ENCODE data around the gene CUEDC2.

CUEDC2 gene

DNA sequence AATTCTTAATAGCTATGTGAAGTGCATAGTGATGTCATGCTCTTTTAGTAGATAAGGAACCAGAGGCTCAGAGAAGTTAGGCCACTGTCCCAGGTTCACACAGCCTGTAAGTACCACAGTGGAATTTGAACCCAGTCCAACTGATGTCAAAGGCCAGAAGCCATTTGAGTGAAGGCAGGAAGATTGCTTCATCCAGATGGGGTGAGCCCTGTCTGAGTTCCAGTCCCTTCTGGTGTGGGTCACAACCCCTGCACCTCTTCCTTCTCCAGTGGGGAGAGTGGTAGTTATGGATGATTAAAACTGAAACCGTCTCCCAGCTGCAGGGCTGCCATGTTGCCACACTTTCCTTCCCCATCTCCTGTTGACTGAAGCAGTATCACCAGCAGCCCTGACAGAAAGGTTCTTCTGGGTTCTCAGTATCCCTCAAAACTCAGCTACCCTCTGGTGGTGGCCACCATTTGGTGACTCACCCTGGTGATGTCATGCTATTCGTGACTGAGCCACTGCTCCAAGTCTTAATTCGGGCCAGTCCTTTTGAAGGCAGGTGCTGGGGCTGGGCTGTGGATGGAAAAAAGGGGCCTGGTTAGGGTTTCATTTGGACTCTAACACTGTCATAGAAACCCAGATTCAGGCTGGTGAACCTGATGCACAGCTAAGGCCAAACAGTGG lies 20.4 kb upstream of the CUEDC2 start:
- Histone ChIP-seq H3K4me1 (ENCODE audit: control insufficient read depth in 1 of 2, insufficient read depth in 2 of 2, low read length in 2 of 2) (peaks cover 4 to 9% of the 10 kb centered on the region in 2 donors), H3K9me3 (ENCODE audit: control insufficient read depth in 1 of 2, low read length in 2 of 2) (no peaks in the 10 kb centered on the region), H3K36me3 (ENCODE audit: control insufficient read depth in 1 of 2, insufficient read depth in 2 of 2, low read length in 2 of 2) (no peaks in the 10 kb centered on the region), H3K27me3 (ENCODE audit: low read depth, low read length) (no peaks in the 10 kb centered on the region), H3K4me3 (ENCODE audit: low read depth in 1 of 2, low read length in 2 of 2) (no peak overlapping the region), H3K27ac (ENCODE audit: low read length) (no peak overlapping the region)

DNA sequence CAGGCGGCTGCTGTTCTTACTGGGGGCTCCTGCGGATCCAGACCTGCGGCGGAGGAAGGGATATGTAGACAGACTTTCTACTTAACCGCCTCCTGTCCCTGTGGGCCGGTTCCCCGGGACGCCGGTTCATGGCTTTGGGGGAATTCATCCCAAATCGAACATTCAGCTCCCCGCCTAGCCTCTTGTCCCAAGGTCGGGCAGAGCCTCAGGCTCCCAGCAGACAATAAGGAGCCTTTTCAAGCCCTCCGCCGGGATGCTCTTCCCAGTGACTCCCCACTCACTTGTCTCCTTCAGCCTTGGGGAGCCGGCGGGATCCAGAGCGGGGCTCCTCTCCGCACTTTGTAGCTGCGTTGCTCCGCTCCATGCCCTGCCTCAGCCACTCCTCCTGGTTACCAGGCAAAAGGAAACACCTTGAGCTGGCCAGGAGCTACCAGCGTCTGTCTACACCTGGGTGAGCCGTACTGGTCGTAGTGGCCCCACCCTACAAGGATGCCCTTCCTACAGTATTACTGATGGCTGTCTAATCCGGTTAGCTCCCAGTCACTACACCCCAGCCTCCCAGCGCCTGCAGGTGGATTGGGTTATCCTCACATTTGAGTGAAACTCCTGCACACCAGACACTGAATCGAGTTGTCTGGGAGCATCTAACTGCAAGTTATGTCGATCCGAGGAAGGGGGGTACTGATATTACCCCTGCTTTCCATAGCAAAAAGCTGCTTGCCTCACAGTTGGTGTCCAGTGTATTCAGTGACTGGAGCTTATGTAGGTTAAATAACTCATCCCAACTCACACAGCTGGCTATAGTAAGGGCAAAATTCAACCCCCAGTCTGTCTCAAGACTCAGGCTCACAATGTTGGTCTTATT lies 19.0 kb upstream of the CUEDC2 start, which contains the start of gene C10orf95:
Gene C10orf95 (minus strand): TSS at position 439 of the 865 bp plus-strand sequence. CDS start 450 bp downstream, outside the sequence.
- Histone ChIP-seq H3K36me3 (ENCODE audit: control insufficient read depth in 1 of 2, insufficient read depth in 2 of 2, low read length in 2 of 2) (no peaks in the 10 kb centered on the region), H3K4me3 (ENCODE audit: low read depth in 1 of 2, low read length in 2 of 2) (peak within 1 kb of the TSS; percentile 82 to 89), H3K9me3 (ENCODE audit: control insufficient read depth in 1 of 2, low read length in 2 of 2) (no peaks in the 10 kb centered on the region), H3K4me1 (ENCODE audit: control insufficient read depth in 1 of 2, insufficient read depth in 2 of 2, low read length in 2 of 2) (peaks cover 4 to 9% of the 10 kb centered on the region in 2 donors), H3K27me3 (ENCODE audit: low read depth, low read length) (no peaks in the 10 kb centered on the region), H3K27ac (ENCODE audit: low read length) (peak within 1 kb of the TSS; percentile 60)

DNA sequence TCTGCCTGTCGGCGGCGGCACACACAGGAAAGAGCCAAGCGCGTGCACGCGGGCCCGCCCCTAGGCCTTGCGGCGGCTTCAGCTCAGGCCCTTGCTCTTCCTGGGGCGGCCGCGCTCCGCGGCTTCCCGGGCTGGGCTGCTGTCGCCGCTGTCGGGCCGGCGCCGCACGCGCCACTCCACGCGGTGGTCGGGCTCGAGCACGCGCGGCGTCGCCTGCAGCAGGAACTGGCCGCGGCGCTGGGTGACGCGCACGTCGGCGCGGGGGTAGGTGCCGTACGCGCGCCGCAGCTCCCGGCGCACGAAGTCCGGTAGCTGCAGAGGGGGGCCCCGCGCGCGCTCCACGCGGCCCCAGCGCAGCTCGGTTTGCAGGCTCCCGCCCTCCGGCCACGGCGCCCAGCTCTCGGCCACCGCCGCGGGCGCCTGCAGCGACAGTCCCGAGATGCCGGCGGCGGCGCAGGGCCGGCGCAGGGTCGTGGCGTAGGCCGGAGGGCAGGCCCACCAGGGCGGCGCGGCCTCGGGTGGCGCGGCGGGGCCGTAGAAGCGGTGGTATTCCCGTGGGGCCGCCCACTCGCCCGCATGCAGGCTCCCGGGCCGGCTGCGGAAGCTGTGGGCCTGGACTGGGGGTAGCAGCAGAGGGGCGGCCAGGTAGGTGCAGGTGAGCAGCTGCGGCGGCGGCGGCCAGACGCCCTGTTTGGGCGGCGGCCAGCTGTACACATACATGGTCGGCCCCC lies 18.2 kb upstream of the CUEDC2 start:
- Histone ChIP-seq H3K4me3 (ENCODE audit: low read depth in 1 of 2, low read length in 2 of 2) (peak overlapping the region; percentile 82 to 89), H3K27me3 (ENCODE audit: low read depth, low read length) (no peaks in the 10 kb centered on the region), H3K9me3 (ENCODE audit: control insufficient read depth in 1 of 2, low read length in 2 of 2) (no peaks in the 10 kb centered on the region), H3K36me3 (ENCODE audit: control insufficient read depth in 1 of 2, insufficient read depth in 2 of 2, low read length in 2 of 2) (no peaks in the 10 kb centered on the region), H3K4me1 (ENCODE audit: control insufficient read depth in 1 of 2, insufficient read depth in 2 of 2, low read length in 2 of 2) (peaks cover 4 to 9% of the 10 kb centered on the region in 2 donors), H3K27ac (ENCODE audit: low read length) (peak overlapping the region; percentile 60)

DNA sequence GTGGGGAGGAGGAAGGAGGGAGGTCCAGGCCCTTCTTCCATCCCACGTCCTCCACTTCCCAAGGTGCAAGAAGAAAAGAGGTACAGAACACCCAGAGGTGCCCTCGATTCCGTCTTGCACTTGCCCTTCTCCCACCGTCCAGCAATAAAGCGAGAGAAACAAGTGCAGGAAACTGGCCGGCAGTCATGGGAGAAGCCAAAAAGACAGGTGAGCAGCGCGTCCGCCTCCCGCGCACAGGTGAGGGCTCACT lies 17.7 kb upstream of the CUEDC2 start:
- no peaks in the 10 kb centered on the region for H3K9me3 ChIP-seq (ENCODE audit: control insufficient read depth in 1 of 2, low read length in 2 of 2)
- H3K36me3 ChIP-seq (ENCODE audit: control insufficient read depth in 1 of 2, insufficient read depth in 2 of 2, low read length in 2 of 2), result no peaks in the 10 kb centered on the region
- no peaks in the 10 kb centered on the region for H3K27me3 ChIP-seq (ENCODE audit: low read depth, low read length)
- H3K27ac ChIP-seq (ENCODE audit: low read length), result peak overlapping the region; percentile 39
- peak overlapping the region; percentile 82 to 89 for H3K4me3 ChIP-seq (ENCODE audit: low read depth in 1 of 2, low read length in 2 of 2)
- peaks cover 4 to 9% of the 10 kb centered on the region in 2 donors for H3K4me1 ChIP-seq (ENCODE audit: control insufficient read depth in 1 of 2, insufficient read depth in 2 of 2, low read length in 2 of 2)

DNA sequence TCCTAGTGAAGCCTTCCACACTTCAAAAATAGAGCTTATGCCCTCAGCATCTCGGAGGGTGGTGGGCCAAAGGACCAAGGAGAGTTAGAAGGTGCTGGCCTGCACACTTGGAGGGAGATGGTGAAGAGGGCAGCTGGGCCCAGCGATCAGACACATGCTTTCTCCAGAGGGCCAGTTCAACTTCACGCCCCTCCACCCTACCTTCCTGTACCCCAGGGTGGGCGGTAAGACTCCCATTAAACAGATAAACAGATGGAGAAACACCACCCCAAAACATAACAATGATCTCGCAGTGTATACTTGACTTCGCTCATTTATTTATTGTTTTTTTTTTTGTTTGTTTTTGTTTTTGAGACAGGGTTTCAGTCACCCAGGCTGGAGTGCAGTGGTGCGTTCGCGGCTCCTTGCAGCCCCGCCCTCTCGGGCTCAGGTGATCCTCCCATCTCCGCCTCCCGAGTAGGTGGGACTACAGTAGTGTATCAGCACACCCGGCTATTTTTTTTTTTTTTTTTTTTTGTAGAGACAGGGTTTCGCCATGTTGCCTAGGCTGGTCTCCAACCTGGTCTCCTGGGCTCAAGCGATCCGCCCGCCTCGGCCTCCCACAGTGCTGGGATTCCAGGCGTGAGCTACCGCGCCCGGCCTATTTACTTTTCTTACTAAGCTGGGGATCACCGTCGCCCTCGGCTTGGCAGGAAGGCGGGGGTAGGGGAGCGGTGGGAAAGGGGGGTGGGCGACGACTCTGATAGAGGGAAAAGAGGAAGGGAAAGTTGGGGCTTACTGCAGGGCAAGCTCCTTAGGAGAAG lies 17.1 kb upstream of the CUEDC2 start:
- Histone ChIP-seq H3K9me3 (ENCODE audit: control insufficient read depth in 1 of 2, low read length in 2 of 2) (no peaks in the 10 kb centered on the region), H3K27ac (ENCODE audit: low read length) (peak overlapping the region; percentile 39), H3K27me3 (ENCODE audit: low read depth, low read length) (no peaks in the 10 kb centered on the region), H3K4me1 (ENCODE audit: control insufficient read depth in 1 of 2, insufficient read depth in 2 of 2, low read length in 2 of 2) (peaks cover 4 to 9% of the 10 kb centered on the region in 2 donors), H3K36me3 (ENCODE audit: control insufficient read depth in 1 of 2, insufficient read depth in 2 of 2, low read length in 2 of 2) (no peaks in the 10 kb centered on the region), H3K4me3 (ENCODE audit: low read depth in 1 of 2, low read length in 2 of 2) (peak overlapping the region; percentile 82 to 89)

GRCh38 chr10:102444851-102445250 lies 12.5 kb upstream of the CUEDC2 start:
- H3K4me1 ChIP-seq (ENCODE audit: control insufficient read depth in 1 of 2, insufficient read depth in 2 of 2, low read length in 2 of 2), result no peaks in the 10 kb centered on the region
- H3K27ac ChIP-seq (ENCODE audit: low read length), result no peak overlapping the region
- no peaks in the 10 kb centered on the region for H3K36me3 ChIP-seq (ENCODE audit: control insufficient read depth in 1 of 2, insufficient read depth in 2 of 2, low read length in 2 of 2)
- no peaks in the 10 kb centered on the region for H3K9me3 ChIP-seq (ENCODE audit: control insufficient read depth in 1 of 2, low read length in 2 of 2)
- H3K27me3 ChIP-seq (ENCODE audit: low read depth, low read length), result no peaks in the 10 kb centered on the region
- no peak overlapping the region for H3K4me3 ChIP-seq (ENCODE audit: low read depth in 1 of 2, low read length in 2 of 2)

GRCh38 chr10:102438374-102438773 lies 6.0 kb upstream of the CUEDC2 start:
- Histone ChIP-seq H3K4me3 (ENCODE audit: low read depth in 1 of 2, low read length in 2 of 2) (no peak overlapping the region), H3K27me3 (ENCODE audit: low read depth, low read length) (no peaks in the 10 kb centered on the region), H3K27ac (ENCODE audit: low read length) (no peak overlapping the region), H3K4me1 (ENCODE audit: control insufficient read depth in 1 of 2, insufficient read depth in 2 of 2, low read length in 2 of 2) (peaks cover 0 to 5% of the 10 kb centered on the region in 2 donors), H3K36me3 (ENCODE audit: control insufficient read depth in 1 of 2, insufficient read depth in 2 of 2, low read length in 2 of 2) (no peaks in the 10 kb centered on the region), H3K9me3 (ENCODE audit: control insufficient read depth in 1 of 2, low read length in 2 of 2) (no peaks in the 10 kb centered on the region)

DNA sequence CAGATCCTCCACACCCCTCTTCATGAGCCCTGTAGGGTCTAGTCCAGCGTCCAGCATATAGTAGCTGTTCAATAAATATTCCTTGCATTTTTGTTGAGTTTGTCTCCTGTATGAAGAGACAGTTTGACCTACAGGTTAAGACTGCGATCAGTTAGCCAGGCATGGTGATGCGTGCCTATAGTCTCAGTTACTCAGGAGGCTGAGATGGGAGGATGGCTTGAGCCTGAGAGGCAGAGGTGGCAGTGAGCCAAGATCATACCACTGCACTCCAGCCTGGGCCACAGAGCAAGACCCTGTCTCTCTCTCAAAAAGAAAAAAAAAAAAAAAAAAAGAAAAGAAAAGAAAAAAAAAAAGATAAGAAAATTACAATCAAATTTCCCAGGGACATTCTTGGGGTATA lies 5.1 kb upstream of the CUEDC2 start:
- no peak overlapping the region for H3K4me3 ChIP-seq (ENCODE audit: low read depth in 1 of 2, low read length in 2 of 2)
- H3K4me1 ChIP-seq (ENCODE audit: control insufficient read depth in 1 of 2, insufficient read depth in 2 of 2, low read length in 2 of 2), result peaks cover 0 to 5% of the 10 kb centered on the region in 2 donors
- H3K9me3 ChIP-seq (ENCODE audit: control insufficient read depth in 1 of 2, low read length in 2 of 2), result no peaks in the 10 kb centered on the region
- no peak overlapping the region for H3K27ac ChIP-seq (ENCODE audit: low read length)
- H3K36me3 ChIP-seq (ENCODE audit: control insufficient read depth in 1 of 2, insufficient read depth in 2 of 2, low read length in 2 of 2), result no peaks in the 10 kb centered on the region
- H3K27me3 ChIP-seq (ENCODE audit: low read depth, low read length), result no peaks in the 10 kb centered on the region

DNA sequence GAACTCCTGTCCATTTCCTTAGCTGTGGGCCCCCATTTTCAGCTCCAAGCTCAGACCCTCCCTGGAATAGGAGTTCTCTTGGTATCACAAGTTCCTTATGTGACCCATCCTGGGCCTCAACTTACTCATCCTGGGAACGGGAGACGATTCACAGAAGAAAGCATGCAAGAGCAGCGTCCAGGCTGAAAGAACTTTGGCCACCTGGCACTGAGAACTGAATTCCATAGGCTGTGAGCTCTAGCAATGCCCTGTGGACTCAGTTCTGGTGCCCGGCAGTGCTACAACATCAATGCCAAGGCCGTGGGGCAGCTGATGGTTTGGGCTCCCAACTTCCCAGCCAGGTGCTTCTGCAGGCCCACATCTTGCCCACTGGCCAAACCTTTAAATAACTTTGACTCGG lies 3.9 kb upstream of the CUEDC2 start:
- H3K4me1 ChIP-seq (ENCODE audit: control insufficient read depth in 1 of 2, insufficient read depth in 2 of 2, low read length in 2 of 2), result peaks cover 10% of the 10 kb centered on the region in 2 donors
- H3K27ac ChIP-seq (ENCODE audit: low read length), result no peak overlapping the region
- peak overlapping the region; percentile 37 to 45 for H3K4me3 ChIP-seq (ENCODE audit: low read depth in 1 of 2, low read length in 2 of 2)
- H3K9me3 ChIP-seq (ENCODE audit: control insufficient read depth in 1 of 2, low read length in 2 of 2), result no peaks in the 10 kb centered on the region
- no peaks in the 10 kb centered on the region for H3K27me3 ChIP-seq (ENCODE audit: low read depth, low read length)
- H3K36me3 ChIP-seq (ENCODE audit: control insufficient read depth in 1 of 2, insufficient read depth in 2 of 2, low read length in 2 of 2), result no peaks in the 10 kb centered on the region

DNA sequence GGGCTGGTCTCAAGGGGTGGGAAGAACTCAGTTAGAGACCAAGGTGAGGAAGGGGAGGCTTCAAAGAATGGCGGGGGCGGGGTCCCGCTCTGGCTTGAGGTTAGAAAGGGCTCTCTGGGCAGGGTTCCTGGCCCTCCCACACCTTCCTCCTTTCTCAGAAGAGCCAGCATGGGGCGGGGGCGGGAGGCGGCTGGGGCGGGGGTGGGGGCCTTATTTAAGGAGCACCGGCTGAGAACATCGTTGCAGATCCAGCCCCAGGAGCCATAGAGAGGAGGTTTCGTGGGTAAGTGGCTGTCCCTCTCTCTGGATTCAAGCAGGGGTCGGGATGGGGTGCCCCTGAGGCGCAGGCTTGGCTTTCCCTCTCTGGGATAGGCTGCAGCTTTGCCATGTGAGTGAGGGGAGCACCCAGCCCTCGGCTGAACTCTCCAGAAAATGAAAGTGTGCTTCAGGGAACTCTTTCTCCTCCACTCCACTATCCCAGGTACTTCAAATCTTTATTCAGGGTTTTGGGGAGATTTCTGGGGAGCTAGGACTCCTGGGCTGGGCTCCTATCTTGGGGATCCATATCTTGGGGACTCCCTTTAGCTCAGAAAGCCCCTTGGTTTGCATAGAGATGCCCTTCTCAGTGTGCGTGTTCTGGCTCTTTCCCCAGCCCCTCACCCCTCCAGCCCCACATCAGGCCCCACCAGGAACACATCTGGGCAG lies 3.3 kb upstream of the CUEDC2 start:
- no peaks in the 10 kb centered on the region for H3K36me3 ChIP-seq (ENCODE audit: control insufficient read depth in 1 of 2, insufficient read depth in 2 of 2, low read length in 2 of 2)
- H3K27ac ChIP-seq (ENCODE audit: low read length), result peak overlapping the region; percentile 75
- H3K9me3 ChIP-seq (ENCODE audit: control insufficient read depth in 1 of 2, low read length in 2 of 2), result no peaks in the 10 kb centered on the region
- no peaks in the 10 kb centered on the region for H3K27me3 ChIP-seq (ENCODE audit: low read depth, low read length)
- H3K4me3 ChIP-seq (ENCODE audit: low read depth in 1 of 2, low read length in 2 of 2), result peak overlapping the region; percentile 37 to 45
- H3K4me1 ChIP-seq (ENCODE audit: control insufficient read depth in 1 of 2, insufficient read depth in 2 of 2, low read length in 2 of 2), result peaks cover 11 to 13% of the 10 kb centered on the region in 2 donors
